HG03045 (cell line): ENCODE measurements around the gene ANO8.
"Not testable (repeated sequence)": the region's sequence is repeated elsewhere in the genome, so short reads cannot be mapped to it uniquely, and the experiment has no call there.

Experiments
- ATAC-seq: cut with Tn5 transposase; IDR thresholded peaks from one replicate; pipeline ENCODE4 v1.9.1; 2021; ENCODE audit warnings: mild to moderate bottlenecking, moderate library complexity; ENCODE audit not compliant: unreplicated experiment

The ANO8 gene

GRCh38 chr19:17334414-17335409 is at the start of gene ANO8:
TSS of gene ANO8 (minus strand) at chr19:17334855. CDS start at chr19:17334670, 185 bp downstream.
- ATAC-seq, result peak; percentile 55

GRCh38 chr19:17380426-17381138 is 45.9 kb upstream of the ANO8 start:
- ATAC-seq, result no peak

GRCh38 chr19:17379221-17379631 is 44.6 kb upstream of the ANO8 start:
- ATAC-seq, result no peak

GRCh38 chr19:17378271-17378670 is 43.6 kb upstream of the ANO8 start:
- no peak for ATAC-seq

- no peak for ATAC-seq
These were observed 42.4 kb upstream of the ANO8 start, which contains the start of gene PLVAP for GRCh38 chr19:17376935-17377600. TSS of gene PLVAP (minus strand) at chr19:17377342. CDS start at chr19:17377288, 54 bp downstream.

- peak; percentile 76 for ATAC-seq
These were observed 35.5 kb upstream of the ANO8 start for GRCh38 chr19:17370026-17370587.

- ATAC-seq, result no peak
These were observed 30.7 kb upstream of the ANO8 start for GRCh38 chr19:17365361-17365760.

- ATAC-seq, result not testable (repeated sequence)
These were observed 29.4 kb upstream of the ANO8 start for GRCh38 chr19:17363852-17364605.

GRCh38 chr19:17359905-17360800 is 25.5 kb upstream of the ANO8 start:
- ATAC-seq, result no peak

GRCh38 chr19:17358395-17358794 is 23.7 kb upstream of the ANO8 start:
- no peak for ATAC-seq

- no peak for ATAC-seq
These were observed 23.1 kb upstream of the ANO8 start for GRCh38 chr19:17357724-17358123.

GRCh38 chr19:17357078-17357666 is 22.5 kb upstream of the ANO8 start:
- ATAC-seq, result no peak

GRCh38 chr19:17353386-17353785 is 18.7 kb upstream of the ANO8 start:
- ATAC-seq, result no peak

GRCh38 chr19:17352608-17353280 is 18.1 kb upstream of the ANO8 start:
- ATAC-seq, result no peak

- no peak for ATAC-seq
These were observed 17.3 kb upstream of the ANO8 start for GRCh38 chr19:17351815-17352435.

GRCh38 chr19:17348700-17349099 is 14.0 kb upstream of the ANO8 start:
- ATAC-seq, result no peak

GRCh38 chr19:17347877-17348276 is 13.2 kb upstream of the ANO8 start:
- no peak for ATAC-seq

- ATAC-seq, result no peak
These were observed 12.7 kb upstream of the ANO8 start for GRCh38 chr19:17347361-17347760.
